GM21390 (cell line): Measurements from ENCODE around the gene DAB2IP.

Experiments
- ATAC-seq: cut with Tn5 transposase; IDR thresholded peaks from one replicate; pipeline ENCODE4 v1.9.1; 2021; ENCODE audit not compliant: unreplicated experiment

Gene DAB2IP

DNA sequence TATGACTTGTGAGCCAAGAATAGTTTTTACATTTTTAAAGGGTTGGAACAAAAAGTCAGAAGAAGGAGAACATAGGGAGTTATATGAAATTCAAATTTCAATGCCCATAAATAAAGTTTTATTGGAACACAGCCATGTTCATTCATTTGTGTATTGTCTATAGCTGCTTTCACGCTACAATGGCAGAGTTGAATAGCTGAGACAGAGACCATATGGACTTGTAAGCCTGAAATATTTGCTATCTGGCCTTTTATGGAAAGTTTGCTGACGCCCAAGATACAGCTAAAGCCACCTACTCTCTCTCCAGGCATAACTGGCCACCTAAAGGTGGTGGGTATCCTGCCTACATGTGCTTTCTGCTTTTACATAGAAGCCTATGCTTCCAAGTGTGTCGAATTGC, 10.9 kb downstream of the DAB2IP start:
- no peak for ATAC-seq

- no peak for ATAC-seq
Observed at GRCh38 chr9:121662891-121663580, 11.6 kb downstream of the DAB2IP start.

- ATAC-seq, result no peak
Observed at GRCh38 chr9:121663591-121663990, 12.2 kb downstream of the DAB2IP start.

GRCh38 chr9:121666294-121666693, 14.9 kb downstream of the DAB2IP start:
- ATAC-seq, result no peak

DNA sequence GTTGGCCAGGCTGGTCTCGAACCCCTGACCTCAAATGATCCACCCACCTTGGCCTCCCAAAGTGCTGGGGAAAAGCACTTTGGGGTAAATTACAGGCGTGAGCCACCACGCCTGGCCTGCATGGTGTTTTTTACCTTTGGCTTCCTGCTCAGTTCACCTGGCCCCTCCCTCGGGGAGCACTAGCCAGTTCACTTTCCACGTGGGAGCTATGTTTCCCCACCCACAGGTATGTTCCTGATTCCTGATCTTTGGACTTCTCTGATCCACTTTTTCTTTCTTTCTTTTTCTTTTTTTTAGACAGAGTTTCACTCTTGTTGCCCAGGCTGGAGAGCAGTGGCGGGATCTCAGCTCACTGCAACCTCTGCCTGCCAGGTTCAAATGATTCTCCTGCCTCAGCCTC, 15.8 kb downstream of the DAB2IP start:
- ATAC-seq, result no peak

DNA sequence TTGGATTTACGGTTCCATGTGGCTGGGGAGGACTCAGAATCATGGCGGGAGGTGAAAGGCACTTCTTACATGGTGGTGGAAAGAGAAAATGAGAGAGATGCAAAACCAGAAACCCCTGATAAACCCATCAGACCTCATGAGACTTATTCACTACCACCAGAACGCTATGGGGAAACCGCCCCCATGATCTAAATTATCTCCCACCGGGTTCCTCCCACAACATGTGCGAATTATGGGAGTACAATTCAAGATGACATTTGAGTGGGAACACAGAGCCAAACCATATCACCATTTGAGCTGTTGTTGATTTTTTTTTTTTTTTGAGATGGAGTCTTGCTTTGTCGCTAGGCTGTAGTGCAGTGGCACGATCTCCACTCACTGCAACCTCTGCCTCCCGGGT, 16.5 kb downstream of the DAB2IP start:
- no peak for ATAC-seq

GRCh38 chr9:121670431-121670830, 19.0 kb downstream of the DAB2IP start:
- ATAC-seq, result no peak

GRCh38 chr9:121671612-121672155, 20.2 kb downstream of the DAB2IP start:
- no peak for ATAC-seq

DNA sequence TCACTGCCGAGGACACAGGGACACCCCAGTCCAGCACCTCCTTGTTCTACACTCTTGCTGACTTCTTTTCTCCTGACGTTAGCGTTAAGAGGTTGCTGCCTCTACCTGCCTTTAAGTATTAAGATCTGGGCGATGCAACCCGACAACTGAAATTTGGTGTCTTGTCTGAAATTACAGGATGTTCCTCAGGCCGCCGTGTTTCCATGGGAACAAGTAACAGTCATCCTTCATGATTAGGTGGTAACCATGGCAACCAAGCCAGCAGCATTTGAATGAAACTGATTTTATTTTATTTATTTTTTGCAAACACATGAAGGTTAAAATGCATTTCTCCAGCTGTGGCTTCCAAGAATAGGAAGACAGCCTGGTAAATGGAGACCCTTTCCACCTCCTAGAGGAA, 20.8 kb downstream of the DAB2IP start:
- no peak for ATAC-seq

DNA sequence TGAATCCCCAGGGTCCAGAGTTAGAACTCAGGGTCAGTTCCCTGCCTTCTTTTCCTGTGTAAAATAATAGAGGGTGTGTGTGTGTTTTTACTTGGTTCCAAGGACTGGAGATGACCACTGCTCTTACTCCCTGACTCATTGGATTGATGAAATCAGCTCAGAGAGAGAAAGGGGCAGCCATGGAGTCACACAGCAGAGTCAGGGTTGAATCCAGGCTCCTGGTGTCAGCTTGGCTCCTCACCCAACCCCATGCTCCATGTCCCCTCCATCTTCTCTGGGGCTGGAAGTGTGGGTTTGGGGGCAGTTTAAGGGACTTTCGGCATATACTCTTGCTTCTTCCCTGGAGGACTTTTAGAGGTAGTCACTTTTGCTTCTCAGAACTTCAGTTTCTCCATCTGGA, 21.6 kb downstream of the DAB2IP start:
- no peak for ATAC-seq

DNA sequence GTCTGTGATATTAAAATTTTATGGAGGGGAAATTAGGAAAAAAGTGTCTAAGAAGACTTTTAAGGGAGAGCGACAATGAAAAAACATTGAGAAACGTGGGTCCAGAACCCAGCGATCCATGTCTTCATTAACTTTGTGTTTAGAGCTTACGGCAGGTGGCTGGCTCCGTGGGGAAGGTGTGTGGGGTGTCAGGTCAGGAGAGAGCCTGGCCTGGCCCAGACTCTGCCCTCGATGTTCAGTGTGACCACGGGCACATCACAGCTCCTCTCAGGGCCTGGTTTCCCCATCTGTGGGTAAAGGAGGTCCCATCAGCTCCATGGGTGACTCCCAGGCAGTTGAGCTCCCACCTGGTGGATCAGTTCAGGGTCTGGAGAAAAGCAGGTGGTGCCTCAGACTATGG, 22.1 kb downstream of the DAB2IP start:
- no peak for ATAC-seq

- ATAC-seq, result no peak
Observed at GRCh38 chr9:121674017-121674416, 22.6 kb downstream of the DAB2IP start.

GRCh38 chr9:121674952-121675351, 23.5 kb downstream of the DAB2IP start:
- no peak for ATAC-seq

- no peak for ATAC-seq
Observed at GRCh38 chr9:121675381-121675780, 23.9 kb downstream of the DAB2IP start.

- no peak for ATAC-seq
Observed at GRCh38 chr9:121675969-121676822, 24.8 kb downstream of the DAB2IP start.

- no peak for ATAC-seq
Observed at GRCh38 chr9:121676926-121677325, 25.5 kb downstream of the DAB2IP start.

DNA sequence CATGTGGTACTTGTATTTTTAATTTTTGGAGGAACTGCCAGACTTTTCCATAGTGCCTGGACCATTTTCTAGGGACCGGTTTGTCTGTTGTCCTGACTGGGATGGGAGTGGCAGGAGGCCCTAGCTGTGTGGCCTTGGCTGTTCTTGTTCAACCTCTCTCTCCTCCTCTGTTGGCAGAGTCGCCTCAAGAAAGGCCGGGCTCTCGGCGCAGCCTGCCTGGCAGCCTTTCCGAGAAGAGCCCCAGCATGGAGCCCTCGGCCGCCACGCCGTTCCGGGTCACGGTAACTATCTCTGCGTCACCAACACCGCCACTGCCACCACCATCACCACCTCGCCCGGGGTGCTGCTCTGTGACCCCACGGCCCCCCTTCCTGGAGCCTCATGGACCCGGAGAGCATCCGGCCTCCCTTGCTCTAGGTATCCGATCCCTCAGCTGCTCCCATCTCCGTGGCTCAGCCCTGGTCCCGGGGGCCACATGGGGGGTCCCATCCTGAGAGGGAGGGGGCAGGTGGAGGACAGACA, 27.1 kb downstream of the DAB2IP start:
- ATAC-seq, result no peak

GRCh38 chr9:121679901-121680635, 28.6 kb downstream of the DAB2IP start:
- ATAC-seq, result no peak

GRCh38 chr9:121681404-121681803, 30.0 kb downstream of the DAB2IP start:
- ATAC-seq, result no peak

GRCh38 chr9:121682201-121682600, 30.8 kb downstream of the DAB2IP start:
- ATAC-seq, result no peak

GRCh38 chr9:121682926-121683515, 31.6 kb downstream of the DAB2IP start:
- ATAC-seq, result no peak
